HCT116 (cell line): ENCODE data around the gene HDAC7. TPM values are rescaled to one million over a fixed set of nuclear protein-coding genes. Genes with fewer than 3 reads are reported as not detected.

Source experiments
- ATAC-seq: fragments of 200-7000 bp; cut with Tn5 transposase; 2 replicates; pipeline ENCODE4 v1.9.1; 2020; ENCODE audit warnings: mild to moderate bottlenecking, moderate library complexity
- BruUV-seq: library from RNA; stranded (reverse); fragments of 400-500 nt; replicated peaks from 2 replicates; lab custom pipeline; 2021; lab: Mats Ljungman, UMichigan
- CTCF ChIA-PET: fragments of 300-600 bp; sonication (Branson Sonifier 250); formaldehyde crosslinking; loops from one replicate; lab custom pipeline; 2021; ENCODE audit warnings: antibody characterized with exemption; lab: Charles Lee
- POLR2A ChIA-PET: fragments of 300-600, 350-600 bp; sonication (Branson Sonifier 250); formaldehyde crosslinking; loops from one replicate; lab custom pipeline; 2021; ENCODE audit warnings: antibody characterized with exemption; lab: Charles Lee
- RAD21 ChIA-PET, 2 experiments: fragments of 300-600 bp; sonication (Branson Sonifier 250); formaldehyde crosslinking; loops; one replicate each; lab custom pipeline; 2023; ENCODE audit warnings: low total read pairs in 2 of 2; ENCODE audit not compliant: uncharacterized antibody in 2 of 2, unreplicated experiment in 2 of 2, low non-redundant PET in 1 of 2; lab: Charles Lee
- DNase-seq: peaks from one replicate; pipeline ENCODE4 v3.0.0-alpha.2; 2010; ENCODE audit warnings: low read depth, low spot score
- H2AFZ ChIP-seq: fragments of 200-600 bp; shearing (Covaris generic), sonication (generic); 2 replicates; pipeline ENCODE4 v1.6.1; 2017; ENCODE audit warnings: low read depth, mixed run types, mixed read lengths, antibody characterized with exemption, low read length; ENCODE audit not compliant: poor library complexity, severe bottlenecking
- H3K27ac ChIP-seq: 2 replicates; pipeline ENCODE4 v1.5.1; 2012; ENCODE audit warnings: low read depth, low read length
- H3K27me3 ChIP-seq: fragments of 200-600 bp; sonication (generic); 2 replicates; pipeline ENCODE4 v1.6.1; 2016; ENCODE audit warnings: mixed run types, low read length, mixed read lengths; ENCODE audit not compliant: insufficient read depth
- H3K36me3 ChIP-seq, 2 experiments: fragments of 200-500 bp in 1 of 2; fragments of 200-600 bp in 1 of 2; sonication (Bioruptor generic) in 1 of 2; sonication (generic) in 1 of 2; 2 replicates each; pipeline versions ENCODE4 v1.5.1 to v1.6.1; 2014 to 2016; ENCODE audit warnings: low read length in 2 of 2, inconsistent platforms in 1 of 2, mixed read lengths in 1 of 2, mixed run types in 1 of 2; ENCODE audit not compliant: insufficient read depth in 2 of 2, control insufficient read depth in 1 of 2
- H3K4me1 ChIP-seq, 2 experiments: fragments of 200-600 bp in 1 of 2; sonication (generic) in 1 of 2; 2 replicates each; pipeline versions ENCODE4 v1.5.1 to v1.6.1; 2012 to 2017; ENCODE audit warnings: low read length in 2 of 2, inconsistent platforms in 1 of 2, mild to moderate bottlenecking in 1 of 2, mixed read lengths in 1 of 2, mixed run types in 1 of 2, moderate library complexity in 1 of 2; ENCODE audit not compliant: insufficient read depth in 2 of 2, control insufficient read depth in 1 of 2
- H3K4me2 ChIP-seq: fragments of 200-600 bp; sonication (generic); 2 replicates; pipeline ENCODE4 v1.6.1; 2017; ENCODE audit warnings: mixed run types, low read length, mixed read lengths
- H3K4me3 ChIP-seq, 2 experiments: fragments of 200-600 bp in 1 of 2; sonication (generic) in 1 of 2; replicated peaks in 1 of 2; 2 replicates each; pipeline ENCODE4 v1.5.1; 2011 to 2016; ENCODE audit warnings: low read length in 2 of 2, control low read depth in 1 of 2, low read depth in 1 of 2, mild to moderate bottlenecking in 1 of 2, mixed read lengths in 1 of 2, mixed run types in 1 of 2
- H3K79me2 ChIP-seq: fragments of 200-600 bp; sonication (generic); 2 replicates; pipeline ENCODE4 v1.6.1; 2017; ENCODE audit warnings: mild to moderate bottlenecking, mixed run types, low read length, moderate library complexity, mixed read lengths; ENCODE audit not compliant: insufficient read depth
- H3K9ac ChIP-seq: fragments of 200-600 bp; sonication (generic); 2 replicates; pipeline ENCODE4 v1.6.1; 2016; ENCODE audit warnings: low read length, mixed read lengths
- H3K9me2 ChIP-seq: fragments of 200-600 bp; sonication (generic), shearing (Covaris generic); 2 replicates; pipeline ENCODE4 v1.6.1; 2017; ENCODE audit warnings: mixed run types, mild to moderate bottlenecking, moderate library complexity; ENCODE audit not compliant: insufficient read depth
- H3K9me3 ChIP-seq, 2 experiments: fragments of 200-500 bp in 1 of 2; fragments of 200-600 bp in 1 of 2; sonication (Bioruptor generic) in 1 of 2; sonication (generic) in 1 of 2; 2 replicates each; pipeline ENCODE4 v1.6.1; 2014 to 2017; ENCODE audit warnings: low read length in 2 of 2, mixed read lengths in 2 of 2, inconsistent platforms in 1 of 2, low read depth in 1 of 2, mild to moderate bottlenecking in 1 of 2, mixed run types in 1 of 2, moderate library complexity in 1 of 2; ENCODE audit not compliant: control insufficient read depth in 1 of 2, insufficient read depth in 1 of 2
- H4K20me1 ChIP-seq: fragments of 200-600 bp; sonication (generic), shearing (Covaris generic); 2 replicates; pipeline ENCODE4 v1.6.1; 2017; ENCODE audit warnings: mixed run types, mild to moderate bottlenecking, moderate library complexity; ENCODE audit not compliant: insufficient read depth
- CEBPB ChIP-seq: IDR thresholded peaks from 2 replicates; pipeline ENCODE4 v1.6.1; 2012; ENCODE audit warnings: low read depth
- EGR1 ChIP-seq: IDR thresholded peaks from 2 replicates; pipeline ENCODE4 v1.6.1; 2012; ENCODE audit warnings: low read depth
- ELF1 ChIP-seq: IDR thresholded peaks from 2 replicates; pipeline ENCODE4 v1.6.1; 2012; ENCODE audit warnings: low read depth, borderline replicate concordance
- EZH2 ChIP-seq: fragments of 200-600 bp; sonication (generic); IDR thresholded peaks from 2 replicates; pipeline ENCODE4 v1.6.1; 2017; ENCODE audit warnings: antibody characterized with exemption, mixed run types
- EZH2phosphoT487 ChIP-seq: fragments of 200-600 bp; IDR thresholded peaks from 2 replicates; pipeline ENCODE4 v1.6.1; 2018; ENCODE audit warnings: antibody characterized with exemption, borderline replicate concordance
- FOSL1 ChIP-seq: IDR thresholded peaks from 2 replicates; pipeline ENCODE4 v1.6.1; 2012; ENCODE audit warnings: low read depth
- JUND ChIP-seq: IDR thresholded peaks from 2 replicates; pipeline ENCODE4 v1.6.1; 2012
- POLR2A ChIP-seq: IDR thresholded peaks from 2 replicates; pipeline ENCODE4 v1.7.0; 2011; ENCODE audit warnings: borderline replicate concordance; ENCODE audit not compliant: insufficient read depth, insufficient read length; ENCODE audit errors: extremely low read depth
- POLR2AphosphoS5 ChIP-seq: IDR thresholded peaks from 2 replicates; pipeline ENCODE4 v1.6.1; 2011; ENCODE audit warnings: mild to moderate bottlenecking, low read depth, low read length, moderate library complexity
- RAD21 ChIP-seq: IDR thresholded peaks from 2 replicates; pipeline ENCODE4 v1.6.1; 2012; ENCODE audit warnings: low read depth, mild to moderate bottlenecking
- SIN3A ChIP-seq: IDR thresholded peaks from 2 replicates; pipeline ENCODE4 v1.6.1; 2012; ENCODE audit warnings: low read depth
- SRF ChIP-seq: IDR thresholded peaks from 2 replicates; pipeline ENCODE4 v1.6.1; 2012; ENCODE audit warnings: low read depth
- TCF7L2 ChIP-seq: IDR thresholded peaks from 2 replicates; pipeline ENCODE4 v1.7.0; 2011; ENCODE audit warnings: borderline replicate concordance, inconsistent platforms; ENCODE audit not compliant: insufficient read depth, insufficient read length; ENCODE audit errors: extremely low read depth
- YY1 ChIP-seq: IDR thresholded peaks from 2 replicates; pipeline ENCODE4 v1.6.1; 2011; ENCODE audit warnings: low read length, low read depth, moderate library complexity, mild to moderate bottlenecking; ENCODE audit not compliant: insufficient replicate concordance; ENCODE audit errors: extremely low read depth
- ZFX ChIP-seq: fragments of 450-650 bp; IDR thresholded peaks from 2 replicates; pipeline ENCODE4 v1.6.1; 2017
- intact Hi-C: fragments of 100-400 bp; cut with micrococcal nuclease; formaldehyde crosslinking; loops from 2 replicates; pipeline ENCODE4 v1.10.0; 2022
- total RNA-seq: library from RNA; stranded (reverse); gene quantifications from one replicate; pipeline ENCODE4 v1.2.1, GENCODE V29; 2021; ENCODE audit not compliant: unreplicated experiment
- TF ChIP-seq, protein P1 (sequence below): IDR thresholded peaks from 2 replicates; pipeline ENCODE4 v1.6.1; 2011; ENCODE audit warnings: mild to moderate bottlenecking, low read length, moderate library complexity; ENCODE audit not compliant: insufficient replicate concordance; ENCODE audit errors: extremely low read depth

Gene HDAC7
- total RNA-seq, 1 experiment from 2014 or later: 38.1 TPM

DNA sequence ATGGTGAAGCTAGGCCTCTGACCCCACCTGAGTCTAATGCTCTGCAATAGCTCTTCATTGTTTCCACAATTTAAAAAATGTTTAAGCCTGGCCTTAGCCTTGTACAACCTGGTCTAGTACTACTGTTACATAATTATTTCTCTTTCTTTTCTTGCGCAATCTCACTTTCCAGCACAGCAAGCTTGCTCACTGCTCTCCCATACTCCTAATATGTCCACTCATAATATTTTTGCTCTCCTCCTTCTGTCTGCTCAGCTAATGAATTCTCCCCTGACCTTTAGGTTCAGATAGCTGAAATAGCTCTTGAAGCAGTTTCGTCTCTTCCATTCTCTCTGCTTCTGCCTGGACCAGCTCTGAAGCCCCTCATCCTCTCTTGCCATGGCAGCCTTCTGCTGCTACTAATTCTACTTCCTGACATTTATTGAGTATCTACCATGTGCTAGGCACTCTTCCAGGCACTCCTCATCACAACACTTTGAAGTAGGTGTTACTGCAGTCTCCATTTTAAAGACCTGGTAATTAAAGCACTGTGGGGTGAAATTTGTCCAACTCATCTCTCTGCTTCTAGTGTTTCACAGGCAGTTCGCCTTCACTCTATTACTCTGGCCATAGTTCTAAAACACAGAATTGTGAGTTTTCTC is 49.5 kb downstream of the HDAC7 start:
- BruUV-seq: no TSS peak
- no peak overlapping the region for H3K4me2 ChIP-seq
- no peaks in the 10 kb centered on the region for H3K36me3 ChIP-seq
- no peaks in the 10 kb centered on the region for H3K9me3 ChIP-seq
- no peak overlapping the region for H3K4me3 ChIP-seq
- peaks cover 22 to 43% of the 10 kb centered on the region in 2 experiments for H3K4me1 ChIP-seq
- H2AFZ ChIP-seq: no peak overlapping the region
- DNase-seq (no peak), ATAC-seq (no peak)
- no peak overlapping the region for H3K27ac ChIP-seq
- no peaks in the 10 kb centered on the region for H3K27me3 ChIP-seq
- H3K9ac ChIP-seq: no peak overlapping the region
- intact Hi-C loops: loop anchor here (10.0 kb wide), 1 partner anchor 735 kb away; no protein-coding TSS in a partner anchor
- ChIA-PET CTCF (interaction anchor here (1.7 to 6.4 kb wide), 2 partner anchors 12 to 27 kb away, joined by 3 to 197 read pairs; partner anchors contain the start of gene RAPGEF3), POLR2A (no interaction called here), RAD21 (interaction anchor here in 1 of 2 experiments (0.8 kb wide), 1 partner anchor 26 kb away, joined by 3 read pairs; no protein-coding TSS in a partner anchor)
- TF ChIP-seq SIN3A (no peak), JUND (no peak), FOSL1 (no peak), EZH2 (no peak), POLR2AphosphoS5 (no peak), EZH2phosphoT487 (no peak), ZFX (no peak), RAD21 (no peak), YY1 (no peak), CEBPB (no peak; the same call in none of the 2 replicates), EGR1 (no peak), SRF (no peak), ELF1 (no peak), TCF7L2 (no peak), POLR2A (no peak)
- TF ChIP-seq, protein P1, sequence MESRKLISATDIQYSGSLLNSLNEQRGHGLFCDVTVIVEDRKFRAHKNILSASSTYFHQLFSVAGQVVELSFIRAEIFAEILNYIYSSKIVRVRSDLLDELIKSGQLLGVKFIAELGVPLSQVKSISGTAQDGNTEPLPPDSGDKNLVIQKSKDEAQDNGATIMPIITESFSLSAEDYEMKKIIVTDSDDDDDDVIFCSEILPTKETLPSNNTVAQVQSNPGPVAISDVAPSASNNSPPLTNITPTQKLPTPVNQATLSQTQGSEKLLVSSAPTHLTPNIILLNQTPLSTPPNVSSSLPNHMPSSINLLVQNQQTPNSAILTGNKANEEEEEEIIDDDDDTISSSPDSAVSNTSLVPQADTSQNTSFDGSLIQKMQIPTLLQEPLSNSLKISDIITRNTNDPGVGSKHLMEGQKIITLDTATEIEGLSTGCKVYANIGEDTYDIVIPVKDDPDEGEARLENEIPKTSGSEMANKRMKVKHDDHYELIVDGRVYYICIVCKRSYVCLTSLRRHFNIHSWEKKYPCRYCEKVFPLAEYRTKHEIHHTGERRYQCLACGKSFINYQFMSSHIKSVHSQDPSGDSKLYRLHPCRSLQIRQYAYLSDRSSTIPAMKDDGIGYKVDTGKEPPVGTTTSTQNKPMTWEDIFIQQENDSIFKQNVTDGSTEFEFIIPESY: no peak
- no peaks in the 10 kb centered on the region for H4K20me1 ChIP-seq
- H3K9me2 ChIP-seq: no peaks in the 10 kb centered on the region
- H3K79me2 ChIP-seq: peaks cover 16% of the 10 kb centered on the region
